ENCODE measurements around the gene NARS2.

The NARS2 gene, protein sequence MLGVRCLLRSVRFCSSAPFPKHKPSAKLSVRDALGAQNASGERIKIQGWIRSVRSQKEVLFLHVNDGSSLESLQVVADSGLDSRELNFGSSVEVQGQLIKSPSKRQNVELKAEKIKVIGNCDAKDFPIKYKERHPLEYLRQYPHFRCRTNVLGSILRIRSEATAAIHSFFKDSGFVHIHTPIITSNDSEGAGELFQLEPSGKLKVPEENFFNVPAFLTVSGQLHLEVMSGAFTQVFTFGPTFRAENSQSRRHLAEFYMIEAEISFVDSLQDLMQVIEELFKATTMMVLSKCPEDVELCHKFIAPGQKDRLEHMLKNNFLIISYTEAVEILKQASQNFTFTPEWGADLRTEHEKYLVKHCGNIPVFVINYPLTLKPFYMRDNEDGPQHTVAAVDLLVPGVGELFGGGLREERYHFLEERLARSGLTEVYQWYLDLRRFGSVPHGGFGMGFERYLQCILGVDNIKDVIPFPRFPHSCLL

DNA sequence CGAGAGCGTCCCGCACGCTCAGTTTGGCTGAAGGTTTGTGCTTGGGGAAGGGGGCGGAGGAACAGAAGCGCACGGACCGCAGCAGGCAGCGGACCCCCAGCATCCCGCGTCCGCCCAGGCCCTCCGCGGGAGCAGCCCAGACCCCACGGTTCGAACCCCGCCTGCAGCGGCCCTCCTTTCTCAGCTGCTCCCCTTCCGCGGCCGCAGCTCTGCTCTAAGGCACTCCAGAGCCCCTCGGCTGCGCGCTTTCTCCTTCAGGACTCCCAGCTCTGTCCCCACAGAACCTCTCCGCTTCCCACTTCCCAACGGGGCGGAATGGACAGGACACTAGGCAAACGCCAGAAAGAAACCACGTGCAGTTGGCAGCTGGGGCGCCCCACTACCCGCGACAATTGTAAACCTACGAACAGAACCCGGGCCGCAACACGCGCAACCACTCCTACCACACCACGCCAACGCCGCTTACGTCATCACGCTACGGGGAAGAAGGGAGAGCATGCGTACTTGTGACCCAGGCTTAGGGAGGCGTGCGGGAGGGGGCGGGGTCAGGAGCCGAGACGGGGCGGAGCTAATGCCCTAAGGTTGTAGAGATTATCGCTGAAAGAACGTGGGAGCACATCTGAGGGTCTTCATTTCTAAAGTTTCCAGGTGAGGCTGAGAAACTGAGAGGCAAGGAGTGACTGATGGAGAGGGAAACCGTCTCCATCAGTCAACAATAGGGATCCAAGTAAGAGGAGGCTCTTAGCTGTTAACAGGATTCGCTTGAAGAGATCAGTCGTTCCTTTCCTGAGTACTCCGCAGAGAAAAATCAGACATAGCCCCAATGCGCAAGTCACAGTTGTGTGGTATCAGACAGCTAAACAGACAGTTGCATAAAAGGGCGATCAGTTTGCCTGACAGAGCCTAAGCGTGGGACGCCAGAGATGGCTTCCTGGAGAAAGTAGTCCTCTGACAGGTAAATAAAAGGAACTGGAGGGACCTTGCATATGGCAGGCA lies at the start of gene NARS2:
TSS of gene NARS2 (minus strand) at position 479 of the 996 bp plus-strand sequence. CDS start at position 103, 376 bp downstream.
- TF ChIP-seq, protein P1, sequence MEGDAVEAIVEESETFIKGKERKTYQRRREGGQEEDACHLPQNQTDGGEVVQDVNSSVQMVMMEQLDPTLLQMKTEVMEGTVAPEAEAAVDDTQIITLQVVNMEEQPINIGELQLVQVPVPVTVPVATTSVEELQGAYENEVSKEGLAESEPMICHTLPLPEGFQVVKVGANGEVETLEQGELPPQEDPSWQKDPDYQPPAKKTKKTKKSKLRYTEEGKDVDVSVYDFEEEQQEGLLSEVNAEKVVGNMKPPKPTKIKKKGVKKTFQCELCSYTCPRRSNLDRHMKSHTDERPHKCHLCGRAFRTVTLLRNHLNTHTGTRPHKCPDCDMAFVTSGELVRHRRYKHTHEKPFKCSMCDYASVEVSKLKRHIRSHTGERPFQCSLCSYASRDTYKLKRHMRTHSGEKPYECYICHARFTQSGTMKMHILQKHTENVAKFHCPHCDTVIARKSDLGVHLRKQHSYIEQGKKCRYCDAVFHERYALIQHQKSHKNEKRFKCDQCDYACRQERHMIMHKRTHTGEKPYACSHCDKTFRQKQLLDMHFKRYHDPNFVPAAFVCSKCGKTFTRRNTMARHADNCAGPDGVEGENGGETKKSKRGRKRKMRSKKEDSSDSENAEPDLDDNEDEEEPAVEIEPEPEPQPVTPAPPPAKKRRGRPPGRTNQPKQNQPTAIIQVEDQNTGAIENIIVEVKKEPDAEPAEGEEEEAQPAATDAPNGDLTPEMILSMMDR (IDR thresholded peaks at IDR 0.05; ENCODE audit: insufficient read depth, low read length, missing control alignments): no peak
- DNase-seq (ENCODE audit: low read depth, low spot score): peak; percentile 71
- H3K4me3 ChIP-seq (ENCODE audit: low read depth, low read length): peak within 1 kb of the TSS; percentile 95
- ChIA-PET POLR2A (interaction anchor here (0.5 to 0.6 kb wide), 2 partner anchors 11 to 13 kb away, joined by 3 read pairs; no protein-coding TSS in a partner anchor), CTCF (interaction anchor here (0.9 to 4.0 kb wide), 5 partner anchors 10 to 427 kb away, joined by 3 to 47 read pairs (median 3); no protein-coding TSS in a partner anchor)

DNA sequence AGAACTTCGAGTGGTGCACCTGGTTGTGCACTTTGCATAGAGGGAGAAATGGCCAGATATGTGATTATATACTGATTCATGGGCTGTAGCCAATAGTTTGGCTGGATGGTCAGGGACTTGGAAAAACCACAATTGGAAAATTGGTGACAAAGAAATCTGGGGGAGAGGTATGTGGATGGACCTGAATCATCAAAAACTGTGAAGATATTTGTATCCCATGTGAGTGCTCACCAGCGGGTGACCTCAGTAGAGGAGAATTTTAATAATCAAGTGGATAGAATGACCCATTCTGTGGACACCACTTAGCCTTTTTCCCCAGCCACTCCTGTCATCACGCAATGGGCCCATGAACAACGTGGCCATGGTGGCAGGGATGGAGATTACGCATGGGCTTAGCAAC lies 48.0 kb upstream of the NARS2 start:
- TF ChIP-seq, protein P1 (IDR thresholded peaks at IDR 0.05; ENCODE audit: insufficient read depth, low read length, missing control alignments): no peak
- H3K4me3 ChIP-seq (ENCODE audit: low read depth, low read length): no peak overlapping the region
- DNase-seq (ENCODE audit: low read depth, low spot score): no peak
- CTCF ChIA-PET: no interaction called here
- POLR2A ChIA-PET: no interaction called here

DNA sequence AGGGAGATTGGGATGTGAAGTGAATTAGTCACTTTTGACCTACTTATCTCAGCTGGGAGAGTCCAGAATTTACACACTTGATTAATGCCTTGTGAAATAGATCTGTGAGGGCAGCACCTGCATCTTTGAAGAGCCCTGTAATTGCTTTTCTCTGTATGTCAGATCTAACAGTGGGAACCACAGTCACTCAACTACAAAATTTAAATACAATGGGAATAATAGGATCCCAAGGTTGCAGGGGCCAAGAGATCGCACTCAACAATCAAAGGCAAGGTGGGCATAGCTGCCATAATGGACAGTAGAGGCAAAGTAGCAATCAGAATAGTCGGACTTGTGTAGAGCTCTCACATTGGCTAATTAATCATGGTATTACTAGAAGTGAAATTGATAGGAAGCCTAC lies 45.5 kb upstream of the NARS2 start:
- TF ChIP-seq, protein P1 (IDR thresholded peaks at IDR 0.05; ENCODE audit: insufficient read depth, low read length, missing control alignments): no peak
- ChIA-PET POLR2A (no interaction called here), CTCF (no interaction called here)
- no peak overlapping the region for H3K4me3 ChIP-seq (ENCODE audit: low read depth, low read length)
- no peak for DNase-seq (ENCODE audit: low read depth, low spot score)

DNA sequence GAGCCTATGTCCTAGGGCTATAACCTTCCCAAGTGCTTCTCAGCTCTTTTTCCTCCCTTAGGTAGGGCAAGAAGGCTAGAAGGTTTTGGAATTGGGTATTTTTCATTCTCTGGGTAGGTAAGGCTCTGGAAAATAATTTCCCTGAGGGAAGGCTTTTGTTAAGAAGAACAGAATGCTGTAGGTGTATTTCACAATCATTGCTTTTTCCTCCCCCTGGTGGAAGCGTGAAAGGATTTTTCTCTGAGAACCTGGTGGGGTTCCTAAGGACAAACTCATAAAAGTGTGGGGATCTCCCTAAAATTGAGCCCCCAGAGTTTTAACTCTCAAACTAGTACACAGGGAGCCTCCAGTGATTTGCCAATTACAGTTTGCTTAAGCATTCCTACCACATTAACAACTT lies 41.1 kb upstream of the NARS2 start:
- CTCF ChIA-PET: no interaction called here

DNA sequence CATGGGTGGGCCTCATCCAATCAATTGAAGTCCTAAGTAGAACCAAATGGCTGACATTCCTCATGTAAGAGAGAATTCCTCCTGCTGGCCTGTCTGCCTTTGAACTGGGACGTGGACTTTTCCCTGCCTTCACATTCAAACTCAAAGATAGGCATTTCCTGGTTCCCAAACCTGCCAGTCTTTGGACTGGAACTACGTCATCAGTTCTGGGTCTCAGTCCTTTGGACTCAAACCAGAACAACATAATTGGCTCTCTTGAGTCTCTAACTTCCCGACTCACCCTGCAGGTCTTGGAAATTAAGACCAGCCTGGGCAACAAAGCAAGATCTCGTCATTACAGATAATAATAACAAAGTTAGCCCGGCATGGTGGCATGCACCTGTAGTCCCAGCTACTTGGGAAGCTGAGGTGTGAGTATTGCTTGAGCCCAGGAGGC lies 38.7 kb upstream of the NARS2 start:
- ChIA-PET POLR2A (no interaction called here), CTCF (no interaction called here)
- H3K4me3 ChIP-seq (ENCODE audit: low read depth, low read length): no peak overlapping the region

More for the DNA sequence above, 41.1 kb upstream of the NARS2 start:
- POLR2A ChIA-PET: no interaction called here
- DNase-seq (ENCODE audit: low read depth, low spot score): no peak
- H3K4me3 ChIP-seq (ENCODE audit: low read depth, low read length): no peak overlapping the region
- TF ChIP-seq, protein P1 (IDR thresholded peaks at IDR 0.05; ENCODE audit: insufficient read depth, low read length, missing control alignments): no peak

More for the DNA sequence above, 38.7 kb upstream of the NARS2 start:
- DNase-seq (ENCODE audit: low read depth, low spot score): no peak
- TF ChIP-seq, protein P1 (IDR thresholded peaks at IDR 0.05; ENCODE audit: insufficient read depth, low read length, missing control alignments): no peak

Data from AG04449 (cell line).